Right renal cortex interstitium (tissue), 3 donors: Measurements from ENCODE around the gene CCL4. TPM values are rescaled to one million over a fixed set of nuclear protein-coding genes. Genes with fewer than 3 reads are reported as not detected.

Experiments
- DNase-seq, 3 donors: peaks; one replicate each; pipeline ENCODE4 v3.0.0-alpha.2; 2013; ENCODE audit warnings: low read depth in 3 of 3, low spot score in 2 of 3
- polyA plus RNA-seq, 3 donors: library from polyadenylated mRNA; unstranded; fragments of 120-200 nt; gene quantifications; one replicate each; pipeline ENCODE4 v1.2.1, GENCODE V29; 2013; ENCODE audit not compliant: insufficient read length in 3 of 3

CCL4 gene
- polyA plus RNA-seq, 3 donors = 1.3 to 5.0 (median 2.0) TPM

DNA sequence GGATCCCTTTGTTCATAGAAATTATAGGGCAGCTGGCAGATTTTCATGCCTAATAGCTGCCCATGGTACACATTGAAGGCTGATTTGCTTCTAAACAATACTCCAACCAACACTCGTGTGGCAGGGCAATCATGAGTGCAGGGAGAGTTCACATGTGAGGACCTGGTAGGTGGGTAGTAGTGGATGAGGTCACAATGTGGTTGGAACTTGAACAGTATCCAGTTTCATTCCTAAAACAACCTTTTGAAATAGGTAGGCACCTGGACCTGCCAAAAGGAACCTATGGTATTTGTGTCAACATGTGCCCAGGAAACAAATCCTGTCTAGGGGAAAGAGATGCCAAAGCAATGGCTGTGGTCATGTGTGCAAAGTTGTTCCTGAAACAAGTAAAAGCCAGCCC lies 32.8 kb downstream of the CCL4 start:
- no peak for DNase-seq

DNA sequence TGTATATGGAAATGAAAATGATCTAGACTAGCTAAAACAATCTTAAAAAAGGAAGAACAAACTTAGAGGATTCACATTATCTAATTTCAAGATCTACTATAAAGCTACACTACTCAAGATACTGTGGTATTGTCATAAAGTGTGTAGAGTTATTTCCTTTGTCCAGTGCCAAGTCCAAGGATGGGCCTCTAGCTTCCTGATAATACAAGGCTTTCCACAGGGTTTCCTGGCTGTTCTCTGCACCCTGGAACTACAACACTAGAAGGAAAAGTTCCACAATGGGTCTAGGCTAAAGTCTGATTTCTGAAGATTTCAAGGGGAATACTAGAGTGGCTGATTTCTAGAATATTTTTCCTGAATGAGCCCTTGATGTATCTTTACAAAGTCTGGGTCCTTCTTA lies 38.6 kb downstream of the CCL4 start:
- DNase-seq = no peak

DNA sequence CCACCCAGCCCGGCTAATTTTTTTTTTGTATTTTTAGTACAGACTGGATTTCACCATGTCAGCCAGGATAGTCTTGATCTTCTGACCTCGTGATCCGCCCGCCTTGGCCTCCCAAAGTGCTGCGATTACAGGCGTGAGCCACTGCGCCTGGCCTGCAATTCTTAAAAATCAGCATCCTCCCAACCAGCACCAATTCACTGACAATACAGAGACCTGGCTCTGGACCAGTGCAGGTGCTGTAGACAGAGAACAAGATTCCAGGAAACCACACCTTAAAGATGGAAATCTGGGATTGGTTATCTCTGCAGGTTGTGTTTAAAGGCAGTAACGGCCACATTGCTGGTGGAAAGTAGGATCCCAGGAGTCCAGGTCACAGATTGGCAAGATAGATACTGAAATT lies 39.2 kb downstream of the CCL4 start:
- DNase-seq = no peak

DNA sequence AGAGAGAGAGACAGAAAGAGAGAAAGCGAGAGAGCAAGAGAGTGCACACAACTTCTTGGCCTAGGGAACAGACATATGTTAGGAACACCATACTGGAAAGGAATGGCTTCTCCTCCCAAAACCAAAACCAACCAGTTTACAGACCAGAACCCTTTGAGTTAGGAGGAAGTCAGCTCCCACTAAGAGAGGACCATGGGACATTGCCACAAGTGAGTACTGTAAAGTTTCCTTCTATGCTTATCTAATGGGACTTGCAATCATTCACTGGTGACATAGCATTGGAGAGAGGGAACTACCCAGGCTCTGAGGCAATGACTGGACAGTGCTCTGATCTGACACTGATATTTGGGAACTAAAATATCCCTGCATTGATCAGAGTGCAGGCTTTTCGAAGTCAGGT lies 40.4 kb downstream of the CCL4 start:
- no peak for DNase-seq

DNA sequence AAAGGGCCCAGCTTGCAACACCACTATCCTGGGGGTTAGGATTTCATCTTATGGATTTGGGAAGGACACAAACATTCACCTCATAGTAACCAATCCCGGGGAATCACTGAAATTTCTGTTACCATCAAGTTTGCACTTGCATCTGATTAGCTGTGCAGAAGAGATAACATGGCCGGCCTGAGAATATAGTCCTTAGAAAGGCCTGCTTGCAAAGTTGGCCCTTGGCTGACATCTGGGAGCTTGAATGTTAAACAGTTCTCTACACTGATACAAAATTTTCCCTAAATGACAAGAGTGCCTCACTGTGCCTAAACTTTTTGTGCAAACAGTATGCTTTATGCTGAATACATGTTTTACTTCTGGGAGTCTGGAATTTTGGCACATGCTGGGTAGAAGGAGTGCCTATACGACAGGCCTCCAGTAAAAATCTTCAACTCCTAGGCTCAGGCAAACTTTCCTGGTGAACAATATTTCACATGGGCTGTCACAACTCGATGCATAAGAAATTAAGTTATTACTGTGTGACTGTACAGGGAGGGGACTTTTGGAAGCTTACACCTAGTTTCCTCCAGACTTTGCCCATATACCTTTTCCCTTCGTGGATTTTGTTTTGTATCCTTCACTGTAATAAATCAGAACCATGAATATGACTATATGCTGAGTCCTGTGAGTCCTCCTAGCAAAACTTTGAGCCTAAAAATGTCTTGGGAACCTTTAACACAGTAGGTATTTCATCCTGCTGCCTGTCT lies 41.5 kb downstream of the CCL4 start:
- DNase-seq = no peak

DNA sequence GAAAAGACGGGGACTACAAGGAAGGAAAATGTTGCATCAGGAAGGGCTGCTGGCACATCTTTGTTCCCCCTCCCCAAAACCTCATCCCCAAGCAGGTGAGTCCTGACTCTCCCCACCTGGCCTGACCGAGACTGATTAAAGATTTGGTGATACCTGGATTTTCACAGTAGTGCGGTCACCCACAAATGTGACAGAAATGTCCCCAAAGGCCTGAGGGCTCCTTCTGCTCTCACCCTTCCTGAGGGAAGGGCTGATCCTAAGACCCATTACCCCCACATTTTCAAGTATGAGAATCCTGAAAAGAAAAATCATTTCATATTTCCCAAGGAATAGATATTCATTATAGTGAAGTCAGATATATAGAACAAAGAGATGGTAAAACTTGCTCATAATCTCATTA lies 44.0 kb downstream of the CCL4 start:
- DNase-seq = no peak

DNA sequence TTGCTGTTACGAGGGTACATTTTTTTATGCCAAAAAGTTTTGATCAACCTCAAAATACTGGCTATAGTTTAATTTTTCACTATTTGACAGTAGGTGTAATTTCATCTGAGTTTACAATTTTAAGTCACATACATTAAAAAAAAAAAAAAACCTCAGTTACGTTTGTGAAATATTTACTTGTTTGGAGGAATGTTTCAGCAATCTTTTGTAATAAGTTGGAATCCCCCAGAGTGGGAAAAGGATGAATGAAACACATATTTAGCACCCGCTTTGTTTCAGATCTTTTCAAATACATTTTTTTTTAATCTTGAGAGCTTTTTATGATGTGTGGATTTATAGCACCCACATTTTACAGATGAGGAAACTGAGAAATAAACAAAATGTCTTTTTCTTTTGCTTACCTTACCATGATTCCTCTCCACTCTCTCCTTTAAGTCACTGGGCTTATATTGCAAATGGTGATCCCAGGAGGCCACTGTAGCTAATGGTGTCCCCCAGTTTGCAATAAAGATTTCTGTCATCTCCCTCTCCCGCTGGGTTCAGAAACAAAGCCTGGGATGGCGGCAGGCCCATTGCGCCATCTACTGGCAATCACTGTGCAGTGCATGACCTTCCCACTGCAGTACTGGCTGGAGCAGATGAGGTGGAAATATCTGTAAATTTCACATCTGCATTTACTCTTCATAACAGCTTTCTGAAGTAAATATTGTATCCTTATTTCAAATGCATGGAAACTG lies 45.1 kb downstream of the CCL4 start:
- peak in 2 of 3 donors; percentile 29 to 68 for DNase-seq

DNA sequence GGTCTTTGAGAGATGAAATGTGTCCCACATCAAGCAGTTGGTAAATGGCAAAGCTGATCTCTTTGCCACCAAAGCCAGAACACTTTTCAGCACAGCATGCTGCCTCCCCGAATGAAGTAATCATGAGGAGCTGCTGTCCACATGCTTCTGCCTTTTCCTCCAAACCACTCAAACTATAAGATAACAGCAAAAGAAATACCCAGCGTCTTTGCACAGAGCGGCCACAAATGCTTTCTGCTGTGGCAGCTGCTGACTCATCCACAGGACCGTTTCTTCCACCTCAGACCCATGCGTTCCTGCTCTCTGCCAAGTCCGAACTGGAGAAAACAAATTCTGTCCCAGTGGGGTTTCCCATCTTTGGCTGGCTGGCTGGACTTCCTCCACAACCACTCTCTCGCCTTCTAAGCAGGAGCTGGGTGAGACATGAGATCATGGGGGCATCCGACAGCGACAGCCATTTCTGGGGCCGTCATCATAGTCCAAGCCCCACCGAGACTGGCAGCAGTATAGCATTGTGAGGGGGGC lies 45.7 kb downstream of the CCL4 start:
- DNase-seq = no peak

DNA sequence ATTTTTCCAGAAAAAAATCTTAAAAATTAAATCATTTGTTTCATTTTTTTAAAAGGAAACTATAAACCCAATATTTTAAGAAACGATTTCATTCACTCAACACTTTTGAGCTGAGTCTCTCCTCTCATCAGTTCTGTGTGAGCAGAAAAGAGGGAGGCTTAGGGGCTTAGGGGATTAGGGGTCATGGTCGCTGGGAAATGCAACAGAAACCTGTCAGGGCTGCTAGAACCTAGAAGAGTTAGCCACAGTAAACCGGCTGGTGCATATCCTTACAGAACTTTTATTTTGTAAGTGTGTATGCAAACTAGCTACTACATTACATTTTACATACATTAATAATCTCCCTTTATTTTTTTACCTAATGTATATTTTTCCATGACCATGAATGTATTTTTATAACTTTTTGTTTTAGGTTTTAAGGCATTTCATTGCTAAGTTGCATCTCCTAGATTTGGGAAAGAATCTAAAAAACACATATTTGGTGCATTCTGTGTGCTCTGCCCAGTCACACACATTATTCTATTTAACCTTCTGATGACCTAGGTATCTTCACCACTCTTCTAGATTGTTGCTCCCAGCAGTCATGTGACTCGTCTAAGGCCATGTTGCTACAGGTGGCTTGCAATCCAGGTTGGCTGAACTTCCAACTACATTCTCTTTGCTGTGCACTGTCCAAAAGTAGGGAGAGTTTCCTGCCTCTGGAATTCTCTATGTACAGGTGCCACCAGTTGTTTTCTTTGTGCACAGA lies 48.4 kb downstream of the CCL4 start:
- DNase-seq = no peak

DNA sequence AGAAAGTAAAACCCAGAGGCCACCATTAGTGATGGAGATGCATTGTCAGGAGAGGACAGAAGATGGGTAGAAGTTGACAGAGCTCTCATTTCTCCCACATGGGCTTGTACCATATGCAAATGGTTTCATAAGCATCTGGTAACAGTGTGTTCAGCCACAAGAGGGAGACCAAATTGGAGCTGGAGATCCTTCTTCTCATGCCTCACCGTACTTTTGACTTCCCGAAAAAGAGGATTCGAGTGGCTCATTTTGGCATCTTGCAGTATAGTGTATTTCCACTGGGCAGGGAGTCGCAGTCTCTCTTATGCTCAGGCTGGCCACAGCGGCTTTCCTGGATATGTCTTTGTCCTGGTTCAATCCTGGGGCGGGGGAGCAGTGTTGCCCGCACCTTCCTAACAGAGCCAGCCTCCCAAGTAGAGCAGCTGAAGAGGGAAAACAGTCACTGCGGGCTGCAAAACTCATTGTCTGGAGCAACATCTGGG lies 49.1 kb downstream of the CCL4 start:
- DNase-seq = no peak

DNA sequence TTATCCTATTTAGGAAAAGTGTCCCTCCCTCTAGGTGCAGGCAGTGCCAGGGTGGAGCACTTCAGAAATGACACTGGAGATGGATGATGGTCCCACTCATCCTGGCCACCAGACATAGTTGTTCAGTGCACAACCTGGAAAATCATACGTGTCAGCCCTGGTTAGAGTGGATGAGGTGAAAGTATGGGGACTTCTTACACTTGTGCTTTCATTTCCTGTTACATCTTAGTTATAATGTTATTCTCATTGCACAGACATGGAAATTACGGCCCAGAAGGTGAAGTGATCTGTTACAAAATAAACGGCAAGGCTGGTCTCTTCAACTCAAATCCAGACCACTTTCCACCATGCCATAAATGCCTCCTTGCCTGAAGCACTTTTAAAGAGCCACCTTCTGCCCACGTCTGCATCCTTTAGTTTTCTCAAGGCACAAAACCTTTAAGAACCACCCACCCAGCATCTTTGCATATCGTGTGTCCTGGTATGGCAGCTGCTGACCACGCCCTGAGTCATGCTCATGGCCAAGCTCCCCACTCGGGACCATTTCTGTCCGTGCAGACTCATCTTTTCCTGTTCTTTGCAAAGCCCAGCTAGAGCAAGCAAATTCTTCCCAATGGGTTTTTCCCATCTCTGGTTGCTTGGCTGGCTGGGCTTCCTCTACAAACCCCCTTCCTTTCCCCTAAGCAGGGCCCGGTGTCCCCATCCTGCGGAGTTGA lies 50.4 kb downstream of the CCL4 start:
- no peak for DNase-seq

Other genes starting within 250 kb of the CCL4 start
- gene HEATR9, start 234.9 kb upstream of the CCL4 start, polyA plus RNA-seq = under 1 TPM in 1 of 3 donors, not detected in 2; 0.17 TPM
- gene CCL5, start 223.5 kb upstream of the CCL4 start, polyA plus RNA-seq = 1 to 10 TPM; 1.4 to 2.3 (median 1.6) TPM
- 1 to 10 TPM; 1.9 to 2.6 (median 2.2) TPM for gene RDM1, start 173.1 kb upstream of the CCL4 start, polyA plus RNA-seq
- not detected for gene LYZL6, start 160.1 kb upstream of the CCL4 start, polyA plus RNA-seq
- gene CCL16, start 122.3 kb upstream of the CCL4 start, polyA plus RNA-seq = under 1 TPM in 2 of 3 donors, not detected in 1; 0.13 to 0.14 TPM
- 10 to 100 TPM; 14.1 to 25.3 (median 16.3) TPM for gene CCL14, start 117.1 kb upstream of the CCL4 start, polyA plus RNA-seq
- 1 to 10 TPM; 6.4 to 8.1 (median 7.9) TPM for gene CCL15, start 102.3 kb upstream of the CCL4 start, polyA plus RNA-seq
- gene CCL23, start 85.9 kb upstream of the CCL4 start, polyA plus RNA-seq = under 1 TPM in 1 of 3 donors, not detected in 2; 0.38 TPM
- not detected for gene CCL18, start 39.6 kb upstream of the CCL4 start, polyA plus RNA-seq
- gene CCL3, start 13.7 kb upstream of the CCL4 start, polyA plus RNA-seq = 1 to 10 TPM; 2.4 to 5.0 (median 4.2) TPM
- 1 to 10 TPM; 3.4 to 5.0 (median 4.0) TPM for gene TBC1D3B, start 72.8 kb downstream of the CCL4 start, polyA plus RNA-seq
- gene CCL3L1, start 92.9 kb downstream of the CCL4 start, polyA plus RNA-seq = 1 to 10 TPM; 1.6 to 2.1 (median 1.6) TPM
- 1 to 10 TPM; 2.4 to 4.6 (median 3.2) TPM for gene CCL4L2, start 107.2 kb downstream of the CCL4 start, polyA plus RNA-seq
- not detected for gene TBC1D3I, start 160.7 kb downstream of the CCL4 start, polyA plus RNA-seq
- gene TBC1D3G, start 220.1 kb downstream of the CCL4 start, polyA plus RNA-seq = not detected